Stimulated activated CD8-positive, alpha-beta memory T cell treated with anti-CD3 and anti-CD28 coated beads, Interleukin-12 subunit alpha, Interleukin-12 subunit beta, amount 100 ng/mL, for 1 hour (primary cell): ENCODE results near the gene MS4A5.

ENCODE experiments used
- DNase-seq: peaks from one replicate; pipeline ENCODE4 v3.0.0-alpha.2; 2020; ENCODE audit warnings: low read depth

The MS4A5 gene

DNA sequence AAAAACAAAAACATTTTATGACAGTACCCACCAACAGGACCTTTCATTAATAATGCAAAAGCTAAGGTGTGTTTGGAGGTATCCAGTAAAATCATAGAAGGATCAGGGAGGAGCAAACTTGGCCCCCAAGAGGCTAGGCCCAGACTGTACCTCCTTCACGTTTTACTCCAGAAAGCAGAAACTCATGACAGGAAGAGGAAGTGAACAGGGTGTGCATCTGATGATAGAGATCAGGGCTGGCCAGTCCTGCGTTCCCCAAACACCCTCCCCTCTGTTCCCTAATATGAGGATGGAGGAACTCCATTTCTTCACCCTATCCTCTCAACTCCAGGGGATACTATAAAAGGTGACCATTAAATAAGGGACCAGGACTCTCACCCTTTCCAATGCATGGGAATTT, 53.0 kb downstream of the MS4A5 start:
- no peak for DNase-seq

DNA sequence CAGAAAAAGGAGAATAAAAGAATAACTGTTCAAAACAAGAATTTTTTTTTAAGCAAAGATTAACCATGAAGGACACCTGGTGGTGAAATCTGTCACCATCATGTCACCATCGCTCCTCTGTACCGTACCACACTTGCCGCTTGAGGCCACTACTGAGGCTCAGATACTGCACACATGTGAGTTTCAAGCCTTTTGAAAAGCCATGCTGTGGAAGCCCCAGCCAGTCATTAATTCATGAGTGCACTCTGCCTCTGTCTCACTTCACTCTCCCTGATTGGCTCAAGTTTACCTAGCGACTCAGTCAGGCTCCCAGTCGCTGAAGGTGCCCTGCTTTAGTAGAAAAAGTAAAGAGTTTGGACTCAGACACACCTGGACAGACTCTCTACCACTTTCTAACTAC, 56.6 kb downstream of the MS4A5 start:
- no peak for DNase-seq

DNA sequence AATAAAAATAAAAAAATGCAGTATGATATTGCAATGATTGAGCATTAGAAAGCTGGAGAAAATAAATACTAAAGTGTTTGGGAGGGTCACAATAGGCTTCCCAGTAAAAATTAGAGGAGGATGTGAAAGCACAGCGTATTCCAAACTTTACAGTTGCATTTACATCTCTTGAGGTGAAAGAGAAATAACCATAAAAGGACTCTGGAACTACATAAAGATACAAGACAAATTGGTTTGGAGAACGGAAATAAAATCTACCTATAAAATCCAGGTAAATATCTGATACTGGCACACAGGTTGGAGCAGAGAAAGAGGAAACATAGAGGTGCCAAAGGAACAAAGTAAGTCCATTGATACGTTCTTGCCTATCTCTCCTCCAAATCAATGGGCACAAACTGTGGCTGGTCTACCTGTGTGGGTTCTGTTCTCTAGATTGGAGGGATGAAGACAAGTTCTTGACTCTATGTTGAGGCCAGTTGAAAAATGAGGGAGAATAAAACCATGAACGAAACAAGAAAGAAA, 63.2 kb downstream of the MS4A5 start, which contains the start of gene MS4A12:
Gene MS4A12 (plus strand): TSS at position 291 of the 522 bp plus-strand sequence. CDS start 4,541 bp downstream, outside the sequence.
- DNase-seq = no peak

DNA sequence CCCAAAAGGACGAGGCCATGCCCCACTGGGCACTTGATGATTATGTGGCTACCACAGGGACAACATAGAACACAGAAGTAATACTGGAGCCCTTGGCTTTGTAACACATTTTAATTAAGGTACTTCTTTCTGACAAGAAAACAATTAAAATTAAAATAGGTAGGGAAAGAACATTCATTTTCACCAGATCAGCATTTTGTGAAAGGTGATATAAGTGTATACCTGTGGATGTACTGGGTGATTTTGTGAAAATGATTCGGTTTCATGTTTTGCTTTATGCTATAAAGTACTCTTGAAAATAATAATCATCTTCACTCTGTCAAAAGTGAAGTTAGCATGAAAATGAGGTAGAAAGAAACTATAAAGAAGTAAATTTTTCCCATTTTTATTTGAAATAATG, 64.1 kb downstream of the MS4A5 start:
- DNase-seq = no peak
